ENCODE measurements around the gene RAB43. TPM values are rescaled to one million over a fixed set of nuclear protein-coding genes. Genes with fewer than 3 reads are reported as not detected.

The RAB43 gene
- total RNA-seq, 6 experiments from 2014 or later: 17.1 to 28.0 (median 22.0) TPM

DNA sequence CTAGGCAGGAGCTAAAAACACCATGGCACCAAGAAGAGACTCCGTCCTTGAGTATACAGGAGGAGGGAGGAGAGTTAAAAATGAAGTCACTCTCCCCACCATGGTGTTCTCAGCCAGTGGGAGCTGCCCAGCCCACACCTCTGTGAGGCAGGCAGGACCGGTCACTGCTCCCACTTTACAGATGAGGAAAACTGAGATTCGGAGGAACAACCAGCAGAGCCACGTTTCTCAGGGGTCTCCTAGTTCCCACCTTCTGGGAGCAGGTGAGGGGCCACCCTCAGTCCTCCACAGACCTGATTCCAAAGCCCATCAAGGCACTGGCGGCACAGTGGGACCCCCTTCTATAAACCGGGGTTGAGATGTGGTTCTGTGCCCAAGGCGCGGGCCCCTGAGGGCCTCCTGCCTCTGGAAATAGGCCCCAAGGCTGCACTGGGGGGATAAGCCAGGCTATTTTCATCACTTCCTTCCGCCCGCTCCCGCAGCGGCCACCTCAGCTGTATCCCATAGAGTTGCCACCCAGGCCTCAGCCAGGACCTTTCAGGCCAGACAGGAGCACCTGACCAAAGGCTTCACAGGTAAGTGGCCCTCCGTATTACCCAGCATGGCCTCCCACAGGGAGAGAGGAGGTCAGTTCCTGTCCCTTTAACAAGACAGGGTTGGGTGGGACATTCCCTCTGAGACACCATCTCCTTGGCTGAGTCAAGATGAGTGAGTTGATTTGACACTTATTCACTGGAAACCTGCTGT is 61.2 kb downstream of the RAB43 start, which contains the start of gene GP9:
Gene GP9, plus strand, starts transcription at position 504 of the 747 bp plus-strand sequence. CDS start 961 bp downstream, outside the sequence.
- H3K4me1 Mint-ChIP-seq (ENCODE audit: low read depth): no peaks in the 10 kb centered on the region
- TF ChIP-seq, protein P1, sequence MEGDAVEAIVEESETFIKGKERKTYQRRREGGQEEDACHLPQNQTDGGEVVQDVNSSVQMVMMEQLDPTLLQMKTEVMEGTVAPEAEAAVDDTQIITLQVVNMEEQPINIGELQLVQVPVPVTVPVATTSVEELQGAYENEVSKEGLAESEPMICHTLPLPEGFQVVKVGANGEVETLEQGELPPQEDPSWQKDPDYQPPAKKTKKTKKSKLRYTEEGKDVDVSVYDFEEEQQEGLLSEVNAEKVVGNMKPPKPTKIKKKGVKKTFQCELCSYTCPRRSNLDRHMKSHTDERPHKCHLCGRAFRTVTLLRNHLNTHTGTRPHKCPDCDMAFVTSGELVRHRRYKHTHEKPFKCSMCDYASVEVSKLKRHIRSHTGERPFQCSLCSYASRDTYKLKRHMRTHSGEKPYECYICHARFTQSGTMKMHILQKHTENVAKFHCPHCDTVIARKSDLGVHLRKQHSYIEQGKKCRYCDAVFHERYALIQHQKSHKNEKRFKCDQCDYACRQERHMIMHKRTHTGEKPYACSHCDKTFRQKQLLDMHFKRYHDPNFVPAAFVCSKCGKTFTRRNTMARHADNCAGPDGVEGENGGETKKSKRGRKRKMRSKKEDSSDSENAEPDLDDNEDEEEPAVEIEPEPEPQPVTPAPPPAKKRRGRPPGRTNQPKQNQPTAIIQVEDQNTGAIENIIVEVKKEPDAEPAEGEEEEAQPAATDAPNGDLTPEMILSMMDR (IDR thresholded peaks at IDR 0.05): no peak
- DNase-seq: no peak
- H3K27ac Mint-ChIP-seq: no peak within 1 kb of the TSS
- H3K36me3 Mint-ChIP-seq (ENCODE audit: low read depth): no peaks in the 10 kb centered on the region
- H3K4me3 Mint-ChIP-seq: no peak within 1 kb of the TSS
- H3K9me3 Mint-ChIP-seq: no peaks in the 10 kb centered on the region
- peaks cover 34% of the 10 kb centered on the region for H3K27me3 Mint-ChIP-seq (ENCODE audit: insufficient read depth)

DNA sequence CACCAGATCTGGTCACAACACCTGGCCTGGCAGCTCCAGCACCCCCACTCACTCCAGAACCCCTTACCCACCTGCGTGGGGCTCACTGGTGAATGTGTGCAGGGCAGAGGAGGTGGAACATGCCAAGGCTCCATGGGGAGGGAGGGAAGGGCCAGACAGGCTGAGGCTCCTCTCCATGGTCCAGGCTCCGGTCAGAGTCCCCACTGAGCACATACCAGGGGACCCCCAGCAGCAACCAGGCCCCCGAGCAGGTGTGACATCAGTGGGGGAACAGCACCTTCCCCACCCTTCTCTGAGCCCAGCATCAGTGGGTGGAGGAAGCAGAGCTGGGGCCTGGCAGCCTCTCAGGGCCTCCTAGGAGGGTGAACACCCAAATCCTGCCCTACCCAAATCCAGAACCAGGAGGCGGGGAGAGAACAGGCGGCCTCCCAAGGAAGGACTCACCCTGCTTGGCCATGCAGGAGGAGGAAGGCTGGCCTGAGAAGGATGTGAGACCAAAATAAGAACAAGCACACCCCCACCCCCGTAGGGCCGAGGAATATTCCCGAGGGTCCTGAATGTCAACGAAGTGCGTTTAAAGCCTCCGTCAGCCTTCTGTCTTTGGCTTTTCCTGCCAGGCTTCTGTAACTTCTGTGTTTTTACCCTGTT is 62.2 kb downstream of the RAB43 start:
- Mint-ChIP-seq H3K4me3 (no peak overlapping the region), H3K27me3 (ENCODE audit: insufficient read depth) (peaks cover 27% of the 10 kb centered on the region), H3K36me3 (ENCODE audit: low read depth) (no peaks in the 10 kb centered on the region), H3K9me3 (no peaks in the 10 kb centered on the region), H3K4me1 (ENCODE audit: low read depth) (no peaks in the 10 kb centered on the region), H3K27ac (no peak overlapping the region)
- DNase-seq: no peak
- TF ChIP-seq, protein P1 (IDR thresholded peaks at IDR 0.05): no peak

DNA sequence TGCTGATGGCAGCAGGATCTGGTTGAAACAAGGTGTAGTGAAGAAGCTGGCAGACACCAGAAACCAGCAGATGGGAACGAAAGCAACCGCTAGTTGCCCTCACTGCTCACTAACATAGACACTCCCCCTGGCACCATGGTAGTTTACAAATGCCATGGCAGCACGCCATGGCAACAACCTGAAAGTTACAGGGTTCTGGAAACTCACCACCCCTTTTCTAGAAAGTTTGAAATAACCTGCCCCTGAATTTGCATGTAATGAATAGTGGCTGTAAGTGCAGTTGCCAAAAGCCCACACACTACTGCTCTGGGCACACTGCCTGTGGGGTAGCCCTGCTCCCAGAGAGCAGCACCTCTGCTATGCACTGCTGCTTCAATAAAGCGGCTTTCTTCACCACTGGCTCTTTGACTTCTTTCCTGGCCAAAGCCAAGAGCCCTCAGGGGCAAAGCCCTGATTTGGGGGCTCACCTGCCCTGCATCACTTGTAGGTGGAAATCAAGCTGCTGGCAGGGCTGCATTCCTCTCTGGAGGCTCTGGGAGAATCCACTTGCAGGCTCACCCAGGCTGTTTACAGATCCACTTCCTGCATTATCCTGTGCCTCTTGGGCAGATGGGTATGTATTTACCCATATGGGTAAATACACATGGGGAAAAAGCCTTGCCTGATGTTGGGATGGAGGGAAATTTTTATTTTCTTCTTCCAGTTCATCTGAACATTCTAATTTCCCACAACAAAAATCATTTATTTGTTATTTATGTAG is 63.0 kb downstream of the RAB43 start:
- Mint-ChIP-seq H3K36me3 (ENCODE audit: low read depth) (no peaks in the 10 kb centered on the region), H3K27me3 (ENCODE audit: insufficient read depth) (peaks cover 27% of the 10 kb centered on the region), H3K4me3 (no peak overlapping the region), H3K9me3 (no peaks in the 10 kb centered on the region), H3K27ac (no peak overlapping the region), H3K4me1 (ENCODE audit: low read depth) (peaks cover 2% of the 10 kb centered on the region)
- DNase-seq: no peak
- TF ChIP-seq, protein P1 (IDR thresholded peaks at IDR 0.05): no peak

DNA sequence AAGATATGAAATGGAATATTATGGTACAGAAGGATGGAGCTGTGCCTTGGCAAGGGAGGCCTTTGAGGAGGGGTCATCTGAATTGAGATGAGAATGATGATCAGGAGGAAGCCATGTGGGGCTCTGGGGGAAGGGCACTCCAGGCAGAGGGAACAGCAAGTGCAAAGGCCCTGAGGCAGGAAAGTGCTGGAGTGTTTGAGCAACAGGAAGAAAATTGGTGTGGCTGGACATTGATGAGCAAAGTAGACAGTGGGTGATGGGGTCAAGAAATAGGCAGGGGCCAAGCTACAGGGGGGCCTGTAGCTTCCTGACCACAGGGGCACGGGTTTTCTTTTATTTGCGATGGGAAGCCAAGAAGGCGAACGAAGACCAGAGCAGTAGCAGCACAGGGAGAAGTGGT is 64.4 kb downstream of the RAB43 start:
- no peaks in the 10 kb centered on the region for H3K9me3 Mint-ChIP-seq
- peaks cover 27% of the 10 kb centered on the region for H3K27me3 Mint-ChIP-seq (ENCODE audit: insufficient read depth)
- H3K4me1 Mint-ChIP-seq (ENCODE audit: low read depth): peaks cover 6% of the 10 kb centered on the region

More for the DNA sequence above, 64.4 kb downstream of the RAB43 start:
- Mint-ChIP-seq H3K27ac (no peak overlapping the region), H3K36me3 (ENCODE audit: low read depth) (no peaks in the 10 kb centered on the region), H3K4me3 (no peak overlapping the region)
- DNase-seq: no peak
- TF ChIP-seq, protein P1 (IDR thresholded peaks at IDR 0.05): no peak
